GM18868 (cell line): ENCODE data around the gene DCAF10.
"Not testable (repeated sequence)": the region's sequence is repeated elsewhere in the genome, so short reads cannot be mapped to it uniquely, and the experiment has no call there.

Experiments
- ATAC-seq: cut with Tn5 transposase; IDR thresholded peaks from one replicate; pipeline ENCODE4 v1.9.1; 2021; ENCODE audit warnings: mild to moderate bottlenecking, moderate library complexity; ENCODE audit not compliant: unreplicated experiment

DCAF10 gene

GRCh38 chr9:37906312-37907239 is 106.0 kb downstream of the DCAF10 start:
- no peak for ATAC-seq

GRCh38 chr9:37908283-37908682 is 107.7 kb downstream of the DCAF10 start:
- ATAC-seq, result no peak

DNA sequence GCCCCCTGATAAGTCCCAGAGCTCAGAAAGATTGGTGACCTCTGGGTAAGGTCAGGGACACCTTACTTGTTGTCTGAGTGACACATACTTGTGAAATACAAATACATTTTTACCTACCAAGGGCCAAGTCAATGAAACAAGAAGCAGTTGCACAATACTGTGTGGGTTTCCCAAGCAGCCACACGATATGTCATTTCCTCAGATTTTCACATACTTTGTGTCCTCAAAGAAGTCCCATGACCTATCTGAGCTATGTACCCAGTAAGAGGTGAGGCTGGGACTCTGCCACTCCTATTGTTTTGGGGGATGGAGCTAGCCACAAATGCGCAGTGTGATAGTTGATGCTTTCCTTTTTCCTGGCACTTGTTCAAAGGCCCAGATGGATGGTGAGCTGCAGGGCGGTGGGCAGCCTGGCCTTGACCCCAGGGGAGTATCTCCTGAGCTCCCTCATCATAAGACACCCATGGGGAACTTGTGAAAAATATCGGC is 108.1 kb downstream of the DCAF10 start:
- ATAC-seq, result no peak

GRCh38 chr9:37909326-37909725 is 108.7 kb downstream of the DCAF10 start:
- ATAC-seq, result no peak

DNA sequence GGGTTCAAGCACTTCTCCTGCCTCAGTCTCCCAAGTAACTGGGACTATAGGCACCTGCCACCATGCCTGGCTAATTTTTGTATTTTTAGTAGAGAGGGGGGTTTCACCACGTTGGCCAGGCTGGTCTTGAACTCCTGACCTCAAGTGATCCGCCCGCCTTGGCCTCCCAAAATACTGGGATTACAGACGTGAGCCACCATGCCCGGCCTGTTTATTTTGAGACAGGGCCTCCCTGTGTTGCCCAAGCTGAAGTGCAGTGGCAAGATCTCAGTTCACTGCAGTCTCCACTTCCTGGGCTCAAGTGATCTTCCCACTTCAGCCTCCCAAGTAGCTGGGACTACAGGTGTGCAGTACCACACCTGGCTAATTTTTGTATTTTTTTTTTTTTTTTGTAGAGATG is 109.2 kb downstream of the DCAF10 start:
- ATAC-seq, result not testable (repeated sequence)

DNA sequence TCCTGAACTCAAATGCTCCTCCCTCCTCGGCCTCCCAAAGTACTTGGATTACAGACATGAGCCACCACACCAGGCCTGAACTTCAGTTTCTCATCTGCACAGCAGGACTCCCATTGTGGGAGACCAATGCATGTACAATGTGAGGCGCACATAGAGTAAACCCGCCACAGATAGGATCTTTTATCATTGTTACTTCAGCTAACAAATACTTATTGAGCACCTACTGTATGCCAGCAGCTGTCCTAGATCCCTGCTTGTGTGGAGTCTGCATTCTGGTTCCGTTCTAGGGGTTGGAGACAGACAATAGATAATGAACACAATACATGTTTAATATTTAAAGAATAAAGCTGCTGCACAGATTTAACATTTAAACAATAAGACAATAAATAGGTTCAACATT is 109.7 kb downstream of the DCAF10 start:
- no peak for ATAC-seq

DNA sequence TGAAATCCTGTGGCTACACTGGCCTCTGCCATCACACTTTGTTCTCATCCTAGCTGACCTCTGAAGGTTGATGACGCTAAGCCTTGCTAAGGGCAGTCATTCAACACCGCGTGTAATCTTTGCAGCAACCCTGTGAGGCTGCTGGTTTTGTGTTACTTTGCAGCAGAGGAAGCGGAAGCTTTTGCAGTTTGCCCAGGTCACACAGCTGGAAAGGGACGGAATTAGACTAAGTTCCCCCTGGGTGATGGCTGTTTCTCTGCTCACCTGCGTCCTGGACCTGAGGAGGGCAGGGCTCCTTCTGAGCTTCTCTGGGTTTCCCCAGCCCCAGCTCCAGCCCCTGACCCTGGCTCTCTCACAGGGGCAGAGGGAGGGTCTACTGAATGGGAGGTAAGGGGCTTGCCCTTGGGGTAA is 110.7 kb downstream of the DCAF10 start:
- ATAC-seq, result no peak

GRCh38 chr9:37913480-37914153 is 113.0 kb downstream of the DCAF10 start:
- peak; percentile 81 for ATAC-seq

DNA sequence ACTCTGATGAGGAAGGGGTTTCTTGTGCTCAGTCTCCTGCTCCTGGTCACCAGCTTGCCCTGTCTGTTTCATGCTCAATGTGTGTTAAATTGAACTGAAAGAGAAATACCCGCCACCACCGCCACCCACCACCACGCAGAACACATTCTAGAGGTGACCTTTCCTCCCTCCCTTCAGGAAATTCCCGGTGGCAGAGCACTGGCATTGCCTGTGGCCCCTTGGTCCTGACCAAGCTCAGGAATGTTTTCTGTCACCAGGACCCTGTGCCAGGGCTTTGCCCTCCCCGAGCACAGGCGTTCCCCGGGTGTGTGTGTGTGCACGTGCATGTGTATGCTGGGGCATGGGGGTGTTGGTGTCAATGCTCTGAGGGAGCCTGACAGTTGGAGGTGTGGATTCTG is 113.6 kb downstream of the DCAF10 start:
- ATAC-seq, result no peak

DNA sequence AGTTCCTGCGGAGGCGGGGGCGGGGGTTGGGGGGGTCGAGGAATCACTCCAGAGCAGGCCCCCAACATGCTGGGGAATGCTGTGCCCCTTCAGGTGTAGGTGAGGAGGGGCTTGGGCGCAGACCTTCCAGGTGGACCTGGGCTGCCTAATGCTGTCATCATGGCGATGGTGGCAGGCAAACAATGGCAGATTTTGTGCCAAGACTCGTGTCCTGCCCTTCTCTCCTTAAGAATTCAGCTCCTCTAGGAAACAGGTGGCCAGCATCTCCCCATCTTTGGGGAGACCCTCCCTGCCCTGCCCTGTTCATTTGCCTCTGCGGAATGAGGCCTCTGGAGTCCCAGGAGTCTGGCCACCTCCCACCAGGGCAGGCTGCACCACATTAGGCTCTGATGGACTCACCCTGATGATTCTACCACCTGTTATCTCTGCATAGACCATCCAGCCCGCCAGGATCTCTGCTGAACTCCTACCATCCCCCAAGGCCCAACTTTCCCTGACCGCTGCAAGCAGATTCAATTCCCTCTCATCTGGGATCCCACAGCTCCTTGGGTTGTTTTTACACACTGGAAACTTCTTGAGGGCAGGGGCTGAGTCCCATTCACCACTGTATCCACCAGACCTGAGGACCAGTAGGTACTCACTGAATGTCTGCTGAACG is 114.2 kb downstream of the DCAF10 start:
- no peak for ATAC-seq

DNA sequence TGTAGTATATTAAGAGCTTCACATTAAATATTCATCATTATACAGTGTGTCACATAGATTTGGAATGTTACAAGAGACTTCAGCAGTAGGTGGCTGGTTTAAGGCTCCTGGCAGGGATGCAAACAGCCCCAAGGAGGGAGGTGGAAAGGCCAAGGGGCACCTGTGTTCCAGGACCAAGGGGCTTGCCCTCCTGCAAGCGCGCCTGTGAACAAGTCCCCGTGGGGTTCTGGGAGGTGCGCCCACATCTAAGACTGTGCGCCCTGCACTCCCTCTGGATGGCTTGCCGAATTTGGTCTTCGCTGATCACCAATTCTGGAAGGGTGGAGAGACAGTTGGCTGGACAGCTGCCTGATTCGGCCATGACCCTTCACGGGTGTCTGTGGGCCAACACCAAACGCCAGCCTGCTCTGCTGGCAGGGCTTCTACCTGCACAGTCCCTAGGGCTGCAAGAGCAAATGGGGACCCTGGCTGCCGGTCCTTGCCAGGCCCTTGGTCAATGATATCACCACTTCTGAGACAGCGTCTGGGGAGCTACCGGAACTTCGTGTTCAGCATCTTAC is 115.4 kb downstream of the DCAF10 start:
- ATAC-seq, result no peak

GRCh38 chr9:37916471-37917312 is 116.1 kb downstream of the DCAF10 start:
- no peak for ATAC-seq
